Measurements from ENCODE around the gene IL27RA.

GRCh38 chr19:14000691-14001375 is 30.7 kb upstream of the IL27RA start:
- TF ChIP-seq CTCF (IDR thresholded peaks at IDR 0.05), result no peak
- no peak for TF ChIP-seq POLR2A (IDR thresholded peaks at IDR 0.05)
- TF ChIP-seq POLR2AphosphoS5 (IDR thresholded peaks at IDR 0.05; ENCODE audit: insufficient read depth in 1 of 2, low read depth in 1 of 2), result no peak

Measured in vagina (tissue), 2 donors.